ENCODE data around the gene TFEB. TPM values are rescaled to one million over a fixed set of nuclear protein-coding genes. Genes with fewer than 3 reads are reported as not detected.

Gene TFEB
- total and polyA plus RNA-seq, 4 donors, result 1.1 to 6.2 (median 3.8) TPM

DNA sequence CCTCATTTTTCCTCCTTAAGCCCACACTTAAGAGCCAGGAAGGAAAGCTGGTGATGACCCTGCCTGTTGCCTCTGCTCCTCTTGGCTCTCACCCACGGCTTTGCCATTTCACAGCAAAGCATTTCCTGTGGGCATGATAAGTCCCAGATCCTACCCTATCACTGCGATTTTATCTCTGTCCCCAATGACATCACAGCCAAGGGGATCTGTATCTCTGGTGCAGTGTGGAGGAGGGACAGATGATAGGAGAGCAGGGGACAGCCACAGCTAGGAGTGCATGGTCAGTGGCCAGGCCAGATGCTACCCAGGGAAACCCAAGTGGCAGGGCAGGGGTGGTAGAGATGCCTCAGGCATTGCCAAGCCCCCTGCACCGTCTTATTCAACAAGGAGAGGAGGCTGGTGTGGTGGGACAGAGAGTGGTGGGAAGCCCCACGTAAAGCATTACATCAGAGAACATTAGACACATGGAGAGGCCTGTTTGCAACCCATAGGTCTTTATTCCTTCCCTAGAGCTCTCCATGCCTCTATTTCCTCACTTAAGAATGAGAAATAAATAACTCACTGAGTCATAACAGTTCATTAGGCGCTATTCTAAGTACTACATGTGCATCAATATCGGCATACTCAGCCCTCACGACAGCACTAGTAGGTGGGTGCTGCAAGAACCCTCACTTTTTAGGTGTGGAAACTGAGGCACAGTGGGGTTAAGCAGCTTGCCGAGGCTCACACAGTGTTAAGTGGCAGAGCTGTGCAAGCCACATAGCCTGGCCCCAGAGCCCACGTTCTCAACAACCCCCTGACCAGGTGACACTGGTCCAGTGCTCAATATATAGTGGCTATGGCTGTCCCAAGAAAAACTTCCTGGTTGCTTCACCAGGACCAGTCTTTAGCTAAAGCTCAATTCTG, 4.6 kb downstream of the TFEB start:
- Histone ChIP-seq H3K9ac (ENCODE audit: low read depth in 1 of 2, low read length in 2 of 2) (no peak overlapping the region), H3K27ac (ENCODE audit: low read depth in 1 of 2, low read length in 2 of 2) (no peak overlapping the region)

More for the DNA sequence above, 4.6 kb downstream of the TFEB start:
- no peak for DNase-seq (ENCODE audit: low spot score)
- no peaks in the 10 kb centered on the region for H3K36me3 ChIP-seq (ENCODE audit: control insufficient read depth in 4 of 4, insufficient read depth in 3 of 4, low read depth in 1 of 4, low read length in 3 of 4)
- H3K27me3 ChIP-seq (ENCODE audit: control insufficient read depth in 4 of 4, insufficient read depth in 4 of 4, low read length in 3 of 4), result no peaks in the 10 kb centered on the region
- H3K4me1 ChIP-seq (ENCODE audit: control insufficient read depth in 4 of 4, insufficient read depth in 4 of 4, low read length in 3 of 4), result peaks cover 0 to 11% (median 7%) of the 10 kb centered on the region in 4 donors
- no peaks in the 10 kb centered on the region for H3K9me3 ChIP-seq (ENCODE audit: control insufficient read depth in 4 of 4, low read length in 3 of 4)
- no peak overlapping the region for H3K4me3 ChIP-seq (ENCODE audit: low read depth in 1 of 3, low read length in 3 of 3)
- TF ChIP-seq GABPA (IDR thresholded peaks at IDR 0.05 in 1 of 2, conservative IDR thresholded peaks at IDR 0.05 in 1 of 2), result no peak
- TF ChIP-seq, protein P1, sequence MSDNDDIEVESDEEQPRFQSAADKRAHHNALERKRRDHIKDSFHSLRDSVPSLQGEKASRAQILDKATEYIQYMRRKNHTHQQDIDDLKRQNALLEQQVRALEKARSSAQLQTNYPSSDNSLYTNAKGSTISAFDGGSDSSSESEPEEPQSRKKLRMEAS (IDR thresholded peaks at IDR 0.05), result no peak
- TF ChIP-seq, protein P2, sequence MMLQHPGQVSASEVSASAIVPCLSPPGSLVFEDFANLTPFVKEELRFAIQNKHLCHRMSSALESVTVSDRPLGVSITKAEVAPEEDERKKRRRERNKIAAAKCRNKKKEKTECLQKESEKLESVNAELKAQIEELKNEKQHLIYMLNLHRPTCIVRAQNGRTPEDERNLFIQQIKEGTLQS (IDR thresholded peaks at IDR 0.05), result no peak
- no peak for TF ChIP-seq TAF1 (conservative IDR thresholded peaks at IDR 0.05)
- no peak for TF ChIP-seq EGR1 (IDR thresholded peaks at IDR 0.05; ENCODE audit: low read depth in 2 of 2)
- TF ChIP-seq YY1 (IDR thresholded peaks at IDR 0.05), result no peak
- TF ChIP-seq, protein P3, sequence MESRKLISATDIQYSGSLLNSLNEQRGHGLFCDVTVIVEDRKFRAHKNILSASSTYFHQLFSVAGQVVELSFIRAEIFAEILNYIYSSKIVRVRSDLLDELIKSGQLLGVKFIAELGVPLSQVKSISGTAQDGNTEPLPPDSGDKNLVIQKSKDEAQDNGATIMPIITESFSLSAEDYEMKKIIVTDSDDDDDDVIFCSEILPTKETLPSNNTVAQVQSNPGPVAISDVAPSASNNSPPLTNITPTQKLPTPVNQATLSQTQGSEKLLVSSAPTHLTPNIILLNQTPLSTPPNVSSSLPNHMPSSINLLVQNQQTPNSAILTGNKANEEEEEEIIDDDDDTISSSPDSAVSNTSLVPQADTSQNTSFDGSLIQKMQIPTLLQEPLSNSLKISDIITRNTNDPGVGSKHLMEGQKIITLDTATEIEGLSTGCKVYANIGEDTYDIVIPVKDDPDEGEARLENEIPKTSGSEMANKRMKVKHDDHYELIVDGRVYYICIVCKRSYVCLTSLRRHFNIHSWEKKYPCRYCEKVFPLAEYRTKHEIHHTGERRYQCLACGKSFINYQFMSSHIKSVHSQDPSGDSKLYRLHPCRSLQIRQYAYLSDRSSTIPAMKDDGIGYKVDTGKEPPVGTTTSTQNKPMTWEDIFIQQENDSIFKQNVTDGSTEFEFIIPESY (IDR thresholded peaks at IDR 0.05), result no peak
- no peak for TF ChIP-seq RAD21 (IDR thresholded peaks at IDR 0.05)
- no peak for TF ChIP-seq HNF4G (IDR thresholded peaks at IDR 0.05)
- TF ChIP-seq FOXA2 (IDR thresholded peaks at IDR 0.05), result no peak
- TF ChIP-seq HNF4A (conservative IDR thresholded peaks at IDR 0.05), result no peak
- TF ChIP-seq, protein P4, sequence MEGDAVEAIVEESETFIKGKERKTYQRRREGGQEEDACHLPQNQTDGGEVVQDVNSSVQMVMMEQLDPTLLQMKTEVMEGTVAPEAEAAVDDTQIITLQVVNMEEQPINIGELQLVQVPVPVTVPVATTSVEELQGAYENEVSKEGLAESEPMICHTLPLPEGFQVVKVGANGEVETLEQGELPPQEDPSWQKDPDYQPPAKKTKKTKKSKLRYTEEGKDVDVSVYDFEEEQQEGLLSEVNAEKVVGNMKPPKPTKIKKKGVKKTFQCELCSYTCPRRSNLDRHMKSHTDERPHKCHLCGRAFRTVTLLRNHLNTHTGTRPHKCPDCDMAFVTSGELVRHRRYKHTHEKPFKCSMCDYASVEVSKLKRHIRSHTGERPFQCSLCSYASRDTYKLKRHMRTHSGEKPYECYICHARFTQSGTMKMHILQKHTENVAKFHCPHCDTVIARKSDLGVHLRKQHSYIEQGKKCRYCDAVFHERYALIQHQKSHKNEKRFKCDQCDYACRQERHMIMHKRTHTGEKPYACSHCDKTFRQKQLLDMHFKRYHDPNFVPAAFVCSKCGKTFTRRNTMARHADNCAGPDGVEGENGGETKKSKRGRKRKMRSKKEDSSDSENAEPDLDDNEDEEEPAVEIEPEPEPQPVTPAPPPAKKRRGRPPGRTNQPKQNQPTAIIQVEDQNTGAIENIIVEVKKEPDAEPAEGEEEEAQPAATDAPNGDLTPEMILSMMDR (IDR thresholded peaks at IDR 0.05; ENCODE audit: low read depth, low read length, missing input control), result no peak
- TF ChIP-seq JUND (IDR thresholded peaks at IDR 0.05), result no peak
- TF ChIP-seq, protein P5, sequence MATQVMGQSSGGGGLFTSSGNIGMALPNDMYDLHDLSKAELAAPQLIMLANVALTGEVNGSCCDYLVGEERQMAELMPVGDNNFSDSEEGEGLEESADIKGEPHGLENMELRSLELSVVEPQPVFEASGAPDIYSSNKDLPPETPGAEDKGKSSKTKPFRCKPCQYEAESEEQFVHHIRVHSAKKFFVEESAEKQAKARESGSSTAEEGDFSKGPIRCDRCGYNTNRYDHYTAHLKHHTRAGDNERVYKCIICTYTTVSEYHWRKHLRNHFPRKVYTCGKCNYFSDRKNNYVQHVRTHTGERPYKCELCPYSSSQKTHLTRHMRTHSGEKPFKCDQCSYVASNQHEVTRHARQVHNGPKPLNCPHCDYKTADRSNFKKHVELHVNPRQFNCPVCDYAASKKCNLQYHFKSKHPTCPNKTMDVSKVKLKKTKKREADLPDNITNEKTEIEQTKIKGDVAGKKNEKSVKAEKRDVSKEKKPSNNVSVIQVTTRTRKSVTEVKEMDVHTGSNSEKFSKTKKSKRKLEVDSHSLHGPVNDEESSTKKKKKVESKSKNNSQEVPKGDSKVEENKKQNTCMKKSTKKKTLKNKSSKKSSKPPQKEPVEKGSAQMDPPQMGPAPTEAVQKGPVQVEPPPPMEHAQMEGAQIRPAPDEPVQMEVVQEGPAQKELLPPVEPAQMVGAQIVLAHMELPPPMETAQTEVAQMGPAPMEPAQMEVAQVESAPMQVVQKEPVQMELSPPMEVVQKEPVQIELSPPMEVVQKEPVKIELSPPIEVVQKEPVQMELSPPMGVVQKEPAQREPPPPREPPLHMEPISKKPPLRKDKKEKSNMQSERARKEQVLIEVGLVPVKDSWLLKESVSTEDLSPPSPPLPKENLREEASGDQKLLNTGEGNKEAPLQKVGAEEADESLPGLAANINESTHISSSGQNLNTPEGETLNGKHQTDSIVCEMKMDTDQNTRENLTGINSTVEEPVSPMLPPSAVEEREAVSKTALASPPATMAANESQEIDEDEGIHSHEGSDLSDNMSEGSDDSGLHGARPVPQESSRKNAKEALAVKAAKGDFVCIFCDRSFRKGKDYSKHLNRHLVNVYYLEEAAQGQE (IDR thresholded peaks at IDR 0.05), result no peak
- WGBS, result 83% methylated on average over 9 of the region's 9 CpGs

All from liver (tissue), 9 donors.